GM21381 (cell line): ENCODE measurements around the gene ZFYVE28.
"Not testable (repeated sequence)": the region's sequence is repeated elsewhere in the genome, so short reads cannot be mapped to it uniquely, and the experiment has no call there.

Source experiments
- ATAC-seq: cut with Tn5 transposase; IDR thresholded peaks from one replicate; pipeline ENCODE4 v1.9.1; 2021; ENCODE audit warnings: mild to moderate bottlenecking, moderate library complexity; ENCODE audit not compliant: unreplicated experiment

Gene ZFYVE28

DNA sequence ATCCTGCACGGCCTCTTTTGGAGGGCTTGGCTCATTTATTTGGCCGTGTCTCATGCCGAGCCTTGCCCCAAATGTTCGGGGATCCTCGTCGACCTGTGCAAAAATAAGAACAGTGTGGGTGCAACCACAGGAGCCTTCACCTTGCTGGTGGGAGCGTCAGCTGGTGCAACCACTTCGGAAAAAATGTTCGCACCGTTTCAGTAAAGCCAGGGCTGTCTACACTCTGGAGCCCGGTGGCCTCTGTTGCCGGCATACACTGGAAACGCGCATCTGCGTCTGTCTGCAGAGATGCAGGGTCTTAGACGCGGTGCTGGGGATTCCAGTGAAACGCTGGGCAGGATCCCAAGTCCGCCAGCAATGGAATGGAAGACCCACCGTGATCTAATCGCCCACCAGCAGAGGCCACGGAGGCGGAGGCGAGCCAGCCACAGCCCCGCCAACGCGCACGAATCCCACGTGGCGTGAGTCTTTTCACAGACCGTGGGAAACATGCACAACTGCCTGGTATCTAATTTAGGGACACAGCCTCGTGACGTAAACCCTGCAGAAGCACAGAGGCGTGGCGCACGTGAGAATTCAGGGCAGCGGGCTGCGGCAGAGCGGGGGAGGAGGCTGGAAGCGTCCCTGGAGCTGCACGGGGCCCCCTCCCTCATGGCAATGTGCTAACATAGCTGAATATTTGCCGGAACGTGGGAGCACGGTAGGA lies 142.7 kb downstream of the ZFYVE28 start:
- no peak for ATAC-seq

- ATAC-seq: not testable (repeated sequence)
Measured at GRCh38 chr4:2275044-2275397, 143.4 kb downstream of the ZFYVE28 start.

DNA sequence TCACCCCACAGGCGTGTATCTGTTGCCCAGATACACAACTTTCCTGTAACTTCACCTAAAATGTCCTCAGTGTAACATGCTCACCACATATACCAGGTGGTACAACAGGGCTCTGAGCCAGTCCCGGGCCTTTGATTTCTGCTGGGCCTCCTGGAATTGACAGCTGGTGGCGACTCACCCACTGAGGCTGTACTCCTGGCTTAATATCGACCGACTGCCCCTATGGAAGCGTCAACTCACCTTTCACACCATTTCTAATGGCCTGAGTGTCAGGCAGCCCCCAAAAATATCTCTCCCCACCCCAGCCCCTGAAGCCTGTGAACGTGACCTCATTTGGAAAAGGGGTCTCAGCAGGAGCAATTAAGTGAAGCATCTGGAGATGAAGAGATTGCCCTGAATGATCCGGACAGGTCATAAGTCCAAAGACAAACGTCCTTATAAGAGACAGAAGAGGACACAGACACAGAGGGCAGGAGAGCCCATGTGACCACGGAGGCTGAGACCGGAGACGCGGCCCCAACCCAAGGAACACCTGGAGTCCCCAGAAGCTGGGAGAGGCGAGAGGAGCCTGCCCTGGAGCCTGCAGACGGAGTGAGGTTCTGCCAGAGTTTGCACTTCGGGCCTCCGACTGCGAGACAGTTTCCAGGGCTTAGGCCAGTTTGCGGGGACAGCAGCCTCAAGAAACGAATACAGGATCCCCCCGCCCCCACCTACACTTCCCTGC lies 144.0 kb downstream of the ZFYVE28 start:
- ATAC-seq: no peak

- ATAC-seq: no peak
Measured at GRCh38 chr4:2273657-2274319, 144.7 kb downstream of the ZFYVE28 start.

- no peak for ATAC-seq
Measured at GRCh38 chr4:2273221-2273620, 145.2 kb downstream of the ZFYVE28 start.

GRCh38 chr4:2272828-2273120 lies 145.7 kb downstream of the ZFYVE28 start:
- ATAC-seq: no peak

DNA sequence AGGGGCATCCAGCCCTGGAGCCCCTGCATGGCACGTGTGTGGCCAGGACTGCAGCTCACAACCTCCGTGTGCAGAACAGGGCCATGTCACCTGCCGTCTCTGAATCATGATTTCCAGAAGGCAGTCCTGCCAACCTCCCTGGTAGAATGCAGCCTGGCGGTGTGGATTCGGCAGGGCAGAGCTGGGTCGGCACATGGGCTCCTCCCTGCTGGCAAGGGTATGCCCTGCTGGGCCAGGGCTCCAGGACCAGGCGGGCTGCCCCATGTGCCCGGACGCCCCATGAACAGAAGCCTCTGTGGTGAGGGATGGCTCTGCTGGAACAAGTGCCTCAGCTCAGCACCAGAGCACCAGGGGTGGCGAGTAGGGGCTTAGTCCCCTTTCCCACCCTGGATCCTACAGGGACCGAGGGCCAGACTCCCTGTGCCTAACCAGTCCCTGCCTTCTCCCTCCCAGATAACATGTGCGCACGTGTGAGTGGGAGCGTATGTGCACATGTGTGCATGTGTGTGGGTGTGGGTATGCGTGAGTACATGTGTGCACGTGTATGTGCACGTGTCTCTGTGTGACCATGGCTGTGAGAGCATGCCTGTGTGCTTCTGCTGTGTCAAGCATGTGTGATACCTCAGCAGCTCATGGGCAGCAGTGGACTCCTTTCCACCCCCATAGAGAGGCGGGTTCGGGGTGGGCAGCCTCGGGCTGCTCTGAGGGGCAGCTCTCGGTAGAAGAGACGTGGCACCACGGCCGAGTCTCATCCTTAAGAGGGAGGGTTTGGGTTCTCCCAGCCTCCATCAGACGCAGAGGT lies 146.2 kb downstream of the ZFYVE28 start:
- ATAC-seq: no peak

GRCh38 chr4:2271279-2272025 lies 147.0 kb downstream of the ZFYVE28 start:
- no peak for ATAC-seq

DNA sequence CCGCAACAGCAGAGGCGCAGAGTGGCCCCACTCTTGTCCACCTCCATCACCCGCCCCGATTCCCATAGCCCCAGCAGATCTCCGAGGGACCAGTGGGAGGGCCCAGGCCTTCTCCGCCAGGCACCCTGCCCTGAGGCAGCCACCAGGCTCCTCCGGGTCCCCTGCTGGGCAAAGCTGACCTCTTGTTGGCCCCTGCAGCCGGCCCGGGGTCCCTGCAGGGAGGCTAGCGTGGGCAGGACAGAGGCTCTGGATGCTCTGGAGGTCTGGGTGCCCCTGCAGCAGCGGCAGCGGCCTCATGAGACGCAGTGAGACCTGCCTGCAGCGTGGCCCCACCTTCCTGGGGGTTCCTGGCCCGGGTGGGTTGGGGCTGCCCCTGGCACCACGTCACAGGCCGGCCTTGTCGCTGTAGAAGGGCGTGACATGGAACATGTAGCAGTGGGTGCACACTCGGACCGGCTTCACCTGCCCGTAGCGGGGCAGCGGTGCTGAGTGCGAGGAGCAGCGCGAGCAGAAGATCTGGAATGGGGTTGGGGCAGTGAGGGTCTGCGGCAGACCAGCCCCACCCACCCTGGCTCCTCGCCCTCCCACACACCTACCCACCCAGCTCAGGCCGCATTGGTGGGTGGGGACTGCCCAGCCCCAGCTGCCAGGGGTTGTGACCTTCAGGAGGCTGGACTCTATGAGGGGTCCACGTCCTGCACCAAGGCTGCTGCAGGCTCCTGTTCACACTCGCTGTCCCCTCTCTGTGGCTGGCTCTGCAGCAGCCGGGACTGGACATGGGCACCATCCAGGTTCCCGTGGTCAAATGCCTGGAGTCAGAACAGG lies 147.9 kb downstream of the ZFYVE28 start:
- ATAC-seq: no peak

- no peak for ATAC-seq
Measured at GRCh38 chr4:2269618-2270163, 148.8 kb downstream of the ZFYVE28 start.

DNA sequence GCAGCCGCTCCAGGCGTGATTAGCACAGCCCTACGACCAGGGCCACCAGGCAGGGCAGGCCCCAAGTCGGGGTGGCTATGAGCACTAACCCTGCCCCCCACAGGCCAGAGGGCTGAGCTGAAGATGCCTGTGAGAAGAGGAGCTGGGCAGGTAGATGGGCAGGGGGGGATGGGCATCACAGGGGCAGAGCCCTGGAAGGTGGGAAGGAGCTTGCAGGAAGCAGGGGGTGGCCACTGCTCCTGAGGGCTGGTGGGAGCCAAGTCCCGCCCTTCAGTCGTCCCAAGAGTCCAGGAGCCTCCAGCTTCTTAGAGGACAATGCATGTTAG lies 149.3 kb downstream of the ZFYVE28 start:
- ATAC-seq: no peak

- ATAC-seq: no peak
Measured at GRCh38 chr4:2268357-2269205, 149.9 kb downstream of the ZFYVE28 start.

- ATAC-seq: no peak
Measured at GRCh38 chr4:2267841-2268240, 150.6 kb downstream of the ZFYVE28 start.

- ATAC-seq: no peak
Measured at GRCh38 chr4:2267320-2267811, 151.1 kb downstream of the ZFYVE28 start.

GRCh38 chr4:2266821-2267220 lies 151.6 kb downstream of the ZFYVE28 start:
- no peak for ATAC-seq

DNA sequence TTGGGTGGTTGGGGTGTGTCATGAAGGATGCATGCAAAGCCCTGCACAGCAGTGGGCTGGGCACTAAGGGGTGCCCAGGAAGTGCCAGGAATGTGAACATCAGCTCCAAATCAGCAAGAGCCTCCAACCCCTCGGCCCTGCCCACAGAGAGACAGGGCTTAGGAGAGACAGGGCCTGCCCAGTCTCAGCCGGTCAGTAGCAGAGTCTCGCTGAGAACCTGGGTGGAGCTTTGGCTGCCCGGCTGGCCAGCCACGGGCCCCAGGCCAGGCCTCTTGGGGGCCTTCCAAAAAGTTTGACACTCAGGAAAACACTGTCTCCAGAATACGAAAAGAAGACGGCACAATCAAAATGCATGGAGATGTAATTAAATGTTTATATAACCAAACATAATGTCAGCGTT lies 152.3 kb downstream of the ZFYVE28 start:
- no peak for ATAC-seq

DNA sequence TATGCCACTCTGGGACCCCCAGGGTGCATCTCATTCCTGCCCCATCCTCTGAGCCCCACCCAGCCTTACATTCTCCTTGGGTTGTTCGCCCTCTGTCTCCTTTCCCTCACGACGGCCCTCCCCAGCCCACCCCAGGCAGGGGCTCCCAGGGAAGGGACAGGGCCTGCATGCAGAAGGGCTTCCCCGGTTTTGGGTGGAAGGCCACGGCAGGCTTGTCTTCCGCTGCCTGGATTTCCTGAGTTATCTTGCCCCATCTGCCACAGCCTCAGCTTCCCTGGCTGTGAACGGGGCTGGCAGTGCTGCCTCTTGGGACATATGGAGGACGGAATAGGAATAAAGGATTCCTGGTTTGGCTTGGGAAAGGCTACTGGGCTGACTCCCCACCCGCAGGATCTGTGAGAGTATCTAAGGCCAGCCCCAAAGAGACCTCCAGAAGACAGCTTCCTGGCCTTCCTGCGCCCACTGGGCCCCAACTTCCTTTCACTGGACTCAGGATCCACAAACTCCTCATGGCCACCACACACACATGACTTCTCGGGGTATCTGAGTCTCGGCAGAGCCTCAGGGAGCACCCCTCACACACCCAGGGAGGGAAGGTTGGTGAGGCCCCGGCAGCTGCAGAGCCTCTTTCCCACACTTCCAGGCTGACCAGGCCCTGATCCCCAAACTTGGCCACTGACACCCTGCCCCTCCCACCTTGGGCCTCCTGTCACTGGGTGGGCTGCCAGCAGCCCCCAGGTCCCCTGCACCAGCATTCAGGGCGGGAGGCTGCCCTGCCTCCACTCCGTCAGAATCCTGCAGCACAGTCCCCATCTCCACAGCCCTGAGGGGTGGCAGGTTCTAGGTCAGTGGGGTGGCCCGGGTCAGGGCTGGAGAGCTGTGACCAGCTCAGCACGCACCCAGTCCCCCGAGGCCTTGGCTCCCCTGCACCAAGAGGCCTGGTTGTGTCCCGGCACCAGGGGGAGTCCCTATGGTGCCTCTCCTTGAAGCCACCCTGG lies 153.0 kb downstream of the ZFYVE28 start:
- no peak for ATAC-seq
